ENCODE measurements around the gene SLITRK6.

DNA sequence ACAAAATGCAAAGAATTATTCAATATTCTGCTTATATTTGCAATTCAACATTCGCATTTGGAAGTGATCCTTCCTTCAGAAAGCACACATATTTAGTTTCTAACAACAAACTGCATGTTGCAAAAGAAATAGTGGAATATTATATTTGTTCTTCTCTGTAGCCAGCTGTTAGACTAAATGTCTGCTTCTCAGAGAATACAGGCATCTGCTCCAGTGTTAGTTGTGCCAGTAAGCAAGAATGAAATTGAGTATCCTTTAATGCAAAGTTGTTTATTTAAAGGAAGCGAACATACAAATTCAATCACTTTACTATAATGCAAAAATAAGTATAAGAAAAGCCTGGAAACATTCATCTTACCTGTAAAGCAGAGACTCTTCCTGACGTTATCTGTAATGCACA is 663 bp downstream of the SLITRK6 start:
- TF ChIP-seq YY1 (IDR thresholded peaks at IDR 0.05; ENCODE audit: extremely low read depth, insufficient replicate concordance, low read depth, low read length) = no peak
- TF ChIP-seq, protein P1, sequence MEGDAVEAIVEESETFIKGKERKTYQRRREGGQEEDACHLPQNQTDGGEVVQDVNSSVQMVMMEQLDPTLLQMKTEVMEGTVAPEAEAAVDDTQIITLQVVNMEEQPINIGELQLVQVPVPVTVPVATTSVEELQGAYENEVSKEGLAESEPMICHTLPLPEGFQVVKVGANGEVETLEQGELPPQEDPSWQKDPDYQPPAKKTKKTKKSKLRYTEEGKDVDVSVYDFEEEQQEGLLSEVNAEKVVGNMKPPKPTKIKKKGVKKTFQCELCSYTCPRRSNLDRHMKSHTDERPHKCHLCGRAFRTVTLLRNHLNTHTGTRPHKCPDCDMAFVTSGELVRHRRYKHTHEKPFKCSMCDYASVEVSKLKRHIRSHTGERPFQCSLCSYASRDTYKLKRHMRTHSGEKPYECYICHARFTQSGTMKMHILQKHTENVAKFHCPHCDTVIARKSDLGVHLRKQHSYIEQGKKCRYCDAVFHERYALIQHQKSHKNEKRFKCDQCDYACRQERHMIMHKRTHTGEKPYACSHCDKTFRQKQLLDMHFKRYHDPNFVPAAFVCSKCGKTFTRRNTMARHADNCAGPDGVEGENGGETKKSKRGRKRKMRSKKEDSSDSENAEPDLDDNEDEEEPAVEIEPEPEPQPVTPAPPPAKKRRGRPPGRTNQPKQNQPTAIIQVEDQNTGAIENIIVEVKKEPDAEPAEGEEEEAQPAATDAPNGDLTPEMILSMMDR (IDR thresholded peaks at IDR 0.05 in 2 of 3, conservative IDR thresholded peaks at IDR 0.05 in 1 of 3; ENCODE audit: borderline replicate concordance in 1 of 3, insufficient read depth in 1 of 3, low read depth in 2 of 3, low read length in 2 of 3) = no peak
- no peak for TF ChIP-seq POLR2AphosphoS5 (IDR thresholded peaks at IDR 0.05; ENCODE audit: low read depth, low read length)
- no peak for TF ChIP-seq TCF7L2 (IDR thresholded peaks at IDR 0.05; ENCODE audit: borderline replicate concordance, extremely low read depth, insufficient read depth, insufficient read length)
- TF ChIP-seq POLR2A (IDR thresholded peaks at IDR 0.05; ENCODE audit: borderline replicate concordance, extremely low read depth, insufficient read depth, insufficient read length) = no peak
- no peak for TF ChIP-seq EZH2 (IDR thresholded peaks at IDR 0.05)
- no peak for TF ChIP-seq CEBPB (IDR thresholded peaks at IDR 0.05; ENCODE audit: low read depth)
